Esophagus (tissue), 2 donors: ENCODE measurements around the gene HMGCS2. TPM values are rescaled to one million over a fixed set of nuclear protein-coding genes. Genes with fewer than 3 reads are reported as not detected.

Experiments used
- H3K27ac ChIP-seq, 2 donors: one replicate each; pipeline ENCODE4 v1.5.1; 2013; ENCODE audit warnings: low read depth in 2 of 2, mild to moderate bottlenecking in 2 of 2, inconsistent platforms in 1 of 2, low read length in 1 of 2, moderate library complexity in 1 of 2
- H3K27me3 ChIP-seq, 2 donors: one replicate each; pipeline ENCODE4 v1.6.1; 2013; ENCODE audit warnings: low read length in 2 of 2, control low read depth in 1 of 2, mild to moderate bottlenecking in 1 of 2; ENCODE audit not compliant: insufficient read depth in 2 of 2, control insufficient read depth in 1 of 2
- H3K36me3 ChIP-seq, 2 donors: one replicate each; pipeline ENCODE4 v1.6.1; 2013; ENCODE audit warnings: low read length in 1 of 2; ENCODE audit not compliant: control insufficient read depth in 2 of 2, insufficient read depth in 2 of 2
- H3K4me1 ChIP-seq, 2 donors: one replicate each; pipeline ENCODE4 v1.6.1; 2013; ENCODE audit warnings: low read length in 1 of 2; ENCODE audit not compliant: control insufficient read depth in 2 of 2, insufficient read depth in 2 of 2
- H3K4me3 ChIP-seq, 2 donors: one replicate each; pipeline ENCODE4 v1.5.1; 2013; ENCODE audit warnings: low read length in 2 of 2, mild to moderate bottlenecking in 2 of 2, low read depth in 1 of 2, moderate library complexity in 1 of 2
- H3K9me3 ChIP-seq, 2 donors: one replicate each; pipeline ENCODE4 v1.6.1; 2013; ENCODE audit warnings: mild to moderate bottlenecking in 2 of 2, low read depth in 1 of 2, low read length in 1 of 2, moderate library complexity in 1 of 2; ENCODE audit not compliant: control insufficient read depth in 2 of 2, insufficient read depth in 1 of 2
- WGBS, 2 donors: extraction: QIAGEN DNeasy Blood & Tissue Kit; methylation state at CpG; one replicate each; pipeline ENCODE4 v1.1.7; 2013; 5-methylcytosine and 5-hydroxymethylcytosine counted together
- polyA plus RNA-seq, 2 donors: library from polyadenylated mRNA; stranded (reverse); fragments of 200-250 nt; gene quantifications; one replicate each; pipeline ENCODE4 v1.2.3, GENCODE V29; 2013
- donor health status: healthy with polysubstance abuse.
- donor health status: Bipolar disorder and iron deficiency.

The HMGCS2 gene
- polyA plus RNA-seq, 2 donors, result 1.3 to 5.8 TPM

- no peaks in the 10 kb centered on the region for H3K9me3 ChIP-seq
- H3K27ac ChIP-seq, result peak overlapping the region; percentile 61 to 85
- H3K4me1 ChIP-seq, result peaks cover 4 to 6% of the 10 kb centered on the region in 2 donors
- H3K27me3 ChIP-seq, result no peaks in the 10 kb centered on the region
- no peak overlapping the region for H3K4me3 ChIP-seq
- H3K36me3 ChIP-seq, result no peaks in the 10 kb centered on the region
- 42 to 55% methylated on average over 7 of the region's 7 CpGs for WGBS, 2 donors
These were observed 14.1 kb upstream of the HMGCS2 start for GRCh38 chr1:119782631-119783325.

- peaks cover 4 to 6% of the 10 kb centered on the region in 2 donors for H3K4me1 ChIP-seq
- no peaks in the 10 kb centered on the region for H3K27me3 ChIP-seq
- H3K9me3 ChIP-seq, result no peaks in the 10 kb centered on the region
- H3K27ac ChIP-seq, result no peak overlapping the region
- no peak overlapping the region for H3K4me3 ChIP-seq
- WGBS, 2 donors, result 79 to 86% methylated on average over 11 of the region's 11 CpGs
- no peaks in the 10 kb centered on the region for H3K36me3 ChIP-seq
These were observed 12.9 kb upstream of the HMGCS2 start for GRCh38 chr1:119781434-119782210.

GRCh38 chr1:119779869-119780356 lies 11.2 kb upstream of the HMGCS2 start:
- H3K9me3 ChIP-seq, result no peaks in the 10 kb centered on the region
- H3K27ac ChIP-seq, result peak overlapping the region; percentile 43 to 74
- H3K4me3 ChIP-seq, result no peak overlapping the region
- H3K4me1 ChIP-seq, result peaks cover 0 to 3% of the 10 kb centered on the region in 2 donors
- 14 to 16% methylated on average over 5 of the region's 5 CpGs for WGBS, 2 donors
- H3K27me3 ChIP-seq, result no peaks in the 10 kb centered on the region
- H3K36me3 ChIP-seq, result no peaks in the 10 kb centered on the region

DNA sequence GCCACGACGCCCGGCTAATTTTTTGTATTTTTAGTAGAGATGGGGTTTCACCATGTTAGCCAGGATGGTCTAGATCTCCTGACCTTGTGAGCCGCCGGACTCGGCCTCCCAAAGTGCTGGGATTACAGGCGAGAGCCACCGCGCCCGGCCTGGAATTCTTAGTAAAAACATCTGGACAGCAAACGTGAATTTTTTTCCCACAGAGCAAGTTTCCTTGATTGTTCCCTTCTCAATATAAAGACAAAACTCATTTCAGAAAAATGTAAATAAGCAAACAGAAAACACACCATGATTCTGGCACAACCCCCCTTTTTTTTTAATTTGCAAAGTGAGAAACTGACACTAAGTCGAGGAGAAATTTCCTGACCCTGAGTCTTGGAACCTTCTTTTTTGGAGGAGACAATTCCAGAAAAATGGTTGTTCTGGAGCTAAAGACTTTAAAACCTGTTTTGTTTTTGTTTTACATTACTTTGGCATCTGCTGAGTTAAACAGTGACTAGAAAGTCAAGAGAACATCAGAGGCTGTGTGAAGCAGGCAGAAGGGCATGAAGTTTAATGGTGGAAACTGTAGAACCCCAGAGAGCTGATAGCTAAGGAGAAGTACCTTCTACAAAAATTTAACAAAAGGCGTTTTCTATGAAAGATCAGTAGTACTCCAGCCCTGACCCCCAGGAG lies 10.3 kb upstream of the HMGCS2 start:
- WGBS, 2 donors, result 86 to 87% methylated on average over 13 of the region's 13 CpGs
- no peaks in the 10 kb centered on the region for H3K27me3 ChIP-seq
- H3K9me3 ChIP-seq, result no peaks in the 10 kb centered on the region
- H3K4me1 ChIP-seq, result peaks cover 0 to 3% of the 10 kb centered on the region in 2 donors
- no peaks in the 10 kb centered on the region for H3K36me3 ChIP-seq
- no peak overlapping the region for H3K27ac ChIP-seq
- no peak overlapping the region for H3K4me3 ChIP-seq

- no peak overlapping the region for H3K27ac ChIP-seq
- peaks cover 0 to 3% of the 10 kb centered on the region in 2 donors for H3K4me1 ChIP-seq
- H3K9me3 ChIP-seq, result no peaks in the 10 kb centered on the region
- WGBS, 2 donors, result 91 to 93% methylated on average over 6 of the region's 6 CpGs
- no peaks in the 10 kb centered on the region for H3K36me3 ChIP-seq
- H3K27me3 ChIP-seq, result no peaks in the 10 kb centered on the region
- no peak overlapping the region for H3K4me3 ChIP-seq
These were observed 9.7 kb upstream of the HMGCS2 start for GRCh38 chr1:119778359-119778758.

DNA sequence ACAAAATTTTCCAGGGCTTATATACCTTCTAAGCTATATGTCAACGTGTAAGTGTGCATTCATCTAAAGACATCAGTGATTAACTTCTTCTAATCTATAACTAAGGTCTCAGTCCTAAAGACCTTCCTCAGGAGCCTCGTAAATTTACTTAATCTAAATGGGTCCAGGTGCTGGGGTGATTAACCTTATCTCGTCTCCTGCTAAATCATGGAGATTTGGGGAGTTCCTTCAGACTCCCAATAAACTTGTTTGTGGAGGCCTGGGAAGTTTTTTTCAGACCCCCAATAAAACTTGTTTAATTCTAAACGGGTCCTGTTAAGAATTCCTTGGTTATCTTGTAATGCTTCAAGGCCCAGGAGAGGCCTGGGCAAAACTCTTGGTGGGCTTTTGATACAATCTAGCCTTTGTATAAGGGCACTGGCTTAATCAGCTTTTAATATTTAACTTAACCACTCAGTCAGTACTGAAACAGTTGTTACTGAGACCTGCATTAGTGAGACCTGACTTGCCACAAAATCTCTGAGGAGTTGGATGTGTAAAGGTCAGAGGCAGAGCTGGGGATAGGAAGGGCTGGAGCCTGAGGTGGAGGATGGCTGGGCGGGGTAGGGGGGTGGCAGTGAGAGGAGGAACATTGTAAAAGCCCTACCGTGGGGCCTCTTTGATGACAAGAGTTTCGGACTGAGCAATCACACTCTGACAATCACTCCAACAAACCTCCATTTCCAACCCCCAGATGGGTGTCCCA lies 6.2 kb upstream of the HMGCS2 start:
- Histone ChIP-seq H3K4me1 (no peaks in the 10 kb centered on the region), H3K4me3 (no peak overlapping the region), H3K9me3 (no peaks in the 10 kb centered on the region), H3K27me3 (no peaks in the 10 kb centered on the region), H3K27ac (no peak overlapping the region), H3K36me3 (no peaks in the 10 kb centered on the region)
- WGBS, 2 donors, result 73 to 80% methylated on average over 7 of the region's 7 CpGs

GRCh38 chr1:119773711-119774241 lies 5.1 kb upstream of the HMGCS2 start:
- Histone ChIP-seq H3K36me3 (no peaks in the 10 kb centered on the region), H3K27ac (no peak overlapping the region), H3K4me1 (no peaks in the 10 kb centered on the region), H3K27me3 (no peaks in the 10 kb centered on the region), H3K9me3 (no peaks in the 10 kb centered on the region), H3K4me3 (no peak overlapping the region)
- WGBS, 2 donors, result 52 to 60% methylated on average over 3 of the region's 3 CpGs

DNA sequence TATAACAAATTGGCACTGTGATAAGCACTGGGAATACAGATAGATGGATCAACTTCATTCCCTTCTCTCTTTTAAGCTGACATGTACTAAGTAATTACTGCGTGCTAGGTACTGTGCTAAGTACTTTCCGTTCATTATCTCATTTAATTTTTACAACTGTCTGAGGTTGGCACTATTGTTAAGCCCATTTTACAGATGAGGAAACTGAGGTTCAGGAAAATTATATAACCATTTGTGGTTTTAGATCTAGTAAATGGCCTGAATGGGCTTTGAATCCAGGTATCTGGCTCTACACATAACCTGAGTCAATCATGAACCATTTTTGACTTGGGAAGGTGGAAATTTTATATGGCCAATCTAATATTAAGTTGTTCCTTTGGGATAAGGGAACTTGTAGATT lies 3.6 kb upstream of the HMGCS2 start:
- Histone ChIP-seq H3K9me3 (no peaks in the 10 kb centered on the region), H3K27me3 (no peaks in the 10 kb centered on the region), H3K36me3 (no peaks in the 10 kb centered on the region), H3K4me1 (no peaks in the 10 kb centered on the region), H3K4me3 (no peak overlapping the region), H3K27ac (no peak overlapping the region)
- WGBS, 2 donors, result 92 to 93% methylated on average over 2 of the region's 2 CpGs

- H3K27ac ChIP-seq, result no peak overlapping the region
- no peak overlapping the region for H3K4me3 ChIP-seq
- 58 to 72% methylated on average over 3 of the region's 3 CpGs for WGBS, 2 donors
- peaks cover 0 to 4% of the 10 kb centered on the region in 2 donors for H3K4me1 ChIP-seq
- no peaks in the 10 kb centered on the region for H3K36me3 ChIP-seq
- H3K27me3 ChIP-seq, result no peaks in the 10 kb centered on the region
- no peaks in the 10 kb centered on the region for H3K9me3 ChIP-seq
These were observed 3.1 kb upstream of the HMGCS2 start for GRCh38 chr1:119771770-119772169.
